Neural progenitor cell (in vitro differentiated cells): ENCODE results near the gene PLA2G4B. TPM values are rescaled to one million over a fixed set of nuclear protein-coding genes. Genes with fewer than 3 reads are reported as not detected.

Experiments
- DNase-seq: peaks from one replicate; pipeline ENCODE4 v3.0.0-alpha.2; 2016; ENCODE audit warnings: low spot score
- H2AFZ ChIP-seq: fragments of 200-600 bp; sonication (generic); replicated peaks from 2 replicates; pipeline ENCODE4 v1.6.1; 2016; ENCODE audit warnings: antibody characterized with exemption
- H3F3A ChIP-seq: fragments of 200-600 bp; sonication (generic); 2 replicates; pipeline ENCODE4 v1.6.1; 2016; ENCODE audit warnings: antibody characterized with exemption, low read depth
- H3K27ac ChIP-seq: fragments of 200-600 bp; sonication (generic); 2 replicates; pipeline ENCODE4 v1.5.1; 2016; ENCODE audit warnings: mild to moderate bottlenecking
- H3K27me3 ChIP-seq: fragments of 200-600 bp; sonication (generic); 2 replicates; pipeline ENCODE4 v1.6.1; 2016; ENCODE audit warnings: mild to moderate bottlenecking, moderate library complexity
- H3K36me3 ChIP-seq: fragments of 200-600 bp; sonication (generic); 2 replicates; pipeline ENCODE4 v1.5.1; 2016
- H3K4me1 ChIP-seq: fragments of 200-600 bp; sonication (generic); 2 replicates; pipeline ENCODE4 v1.6.1; 2016; ENCODE audit warnings: mixed run types
- H3K4me2 ChIP-seq: fragments of 200-600 bp; sonication (generic); 2 replicates; pipeline ENCODE4 v1.6.1; 2016
- H3K4me3 ChIP-seq: fragments of 200-600 bp; sonication (generic); 2 replicates; pipeline ENCODE4 v1.5.1; 2016
- H3K79me2 ChIP-seq: fragments of 200-600 bp; sonication (generic); 2 replicates; pipeline ENCODE4 v1.6.1; 2016; ENCODE audit warnings: low read depth
- H3K9ac ChIP-seq: fragments of 200-600 bp; sonication (generic); 2 replicates; pipeline ENCODE4 v1.6.1; 2016
- H3K9me3 ChIP-seq: fragments of 200-600 bp; sonication (generic); 2 replicates; pipeline ENCODE4 v1.5.1; 2016; ENCODE audit warnings: low read depth
- H4K20me1 ChIP-seq: fragments of 200-600 bp; sonication (generic); 2 replicates; pipeline ENCODE4 v1.6.1; 2016; ENCODE audit warnings: low read depth
- H3K27ac Mint-ChIP-seq: 3 replicates; pipeline ENCODE4 v1.8.0; 2021; ENCODE audit warnings: mixed read lengths
- H3K27me3 Mint-ChIP-seq: 2 replicates; pipeline ENCODE4 v1.8.0; 2022; ENCODE audit warnings: low read depth, mild to moderate bottlenecking, inconsistent platforms, moderate library complexity, mixed read lengths; ENCODE audit not compliant: insufficient read depth
- H3K36me3 Mint-ChIP-seq: 3 replicates; pipeline ENCODE4 v1.8.0; 2021; ENCODE audit warnings: mixed read lengths
- H3K4me1 Mint-ChIP-seq: 3 replicates; pipeline ENCODE4 v1.8.0; 2021; ENCODE audit warnings: mixed read lengths
- H3K4me3 Mint-ChIP-seq: 3 replicates; pipeline ENCODE4 v1.8.0; 2021; ENCODE audit warnings: mild to moderate bottlenecking, moderate library complexity, mixed read lengths
- H3K9me3 Mint-ChIP-seq: 3 replicates; pipeline ENCODE4 v1.8.0; 2020; ENCODE audit warnings: mixed read lengths
- EZH2 ChIP-seq: fragments of 200-600 bp; sonication (generic); IDR thresholded peaks from 2 replicates; pipeline ENCODE4 v1.6.1; 2017; ENCODE audit warnings: antibody characterized with exemption, mild to moderate bottlenecking, moderate library complexity
- EZH2phosphoT487 ChIP-seq: fragments of 200-600 bp; sonication (generic); IDR thresholded peaks from 2 replicates; pipeline ENCODE4 v1.6.1; 2017; ENCODE audit warnings: antibody characterized with exemption
- total RNA-seq: library from RNA; depleted of rRNA; stranded (reverse); fragments of >200 nt; gene quantifications from 2 replicates; pipeline ENCODE4 v1.2.3, GENCODE V29; 2015; ENCODE audit warnings: low replicate concordance
- TF ChIP-seq, protein P1 (sequence below): fragments of 200-600 bp; sonication (generic); IDR thresholded peaks from 2 replicates; pipeline ENCODE4 v1.5.1; 2017; ENCODE audit warnings: antibody characterized with exemption, mild to moderate bottlenecking

The PLA2G4B gene
- total RNA-seq, 1 donor from 2014 or later: 2.0 TPM

DNA sequence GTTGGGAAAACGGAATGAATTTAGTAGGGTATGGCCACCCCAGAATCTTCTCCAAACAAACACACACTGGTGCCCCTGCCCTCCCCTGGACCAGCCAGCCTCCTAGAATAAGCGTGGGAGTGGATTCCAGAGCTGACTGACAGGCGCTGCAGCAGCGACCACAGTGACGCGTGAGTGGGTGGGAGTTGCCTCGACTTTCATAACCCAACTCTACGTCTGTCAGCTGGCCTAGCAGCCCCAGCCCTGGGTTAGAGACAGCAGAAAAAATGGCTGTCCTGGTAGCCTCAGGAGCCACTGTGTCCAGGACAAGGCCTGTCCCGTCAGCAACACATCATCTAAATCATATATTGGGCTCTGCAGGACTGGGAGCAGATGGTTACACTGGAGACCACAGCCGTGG lies 10.0 kb downstream of the PLA2G4B start:
- H3K9me3 Mint-ChIP-seq: no peaks in the 10 kb centered on the region
- TF ChIP-seq, protein P1, sequence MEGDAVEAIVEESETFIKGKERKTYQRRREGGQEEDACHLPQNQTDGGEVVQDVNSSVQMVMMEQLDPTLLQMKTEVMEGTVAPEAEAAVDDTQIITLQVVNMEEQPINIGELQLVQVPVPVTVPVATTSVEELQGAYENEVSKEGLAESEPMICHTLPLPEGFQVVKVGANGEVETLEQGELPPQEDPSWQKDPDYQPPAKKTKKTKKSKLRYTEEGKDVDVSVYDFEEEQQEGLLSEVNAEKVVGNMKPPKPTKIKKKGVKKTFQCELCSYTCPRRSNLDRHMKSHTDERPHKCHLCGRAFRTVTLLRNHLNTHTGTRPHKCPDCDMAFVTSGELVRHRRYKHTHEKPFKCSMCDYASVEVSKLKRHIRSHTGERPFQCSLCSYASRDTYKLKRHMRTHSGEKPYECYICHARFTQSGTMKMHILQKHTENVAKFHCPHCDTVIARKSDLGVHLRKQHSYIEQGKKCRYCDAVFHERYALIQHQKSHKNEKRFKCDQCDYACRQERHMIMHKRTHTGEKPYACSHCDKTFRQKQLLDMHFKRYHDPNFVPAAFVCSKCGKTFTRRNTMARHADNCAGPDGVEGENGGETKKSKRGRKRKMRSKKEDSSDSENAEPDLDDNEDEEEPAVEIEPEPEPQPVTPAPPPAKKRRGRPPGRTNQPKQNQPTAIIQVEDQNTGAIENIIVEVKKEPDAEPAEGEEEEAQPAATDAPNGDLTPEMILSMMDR: no peak
- no peak for TF ChIP-seq EZH2phosphoT487
- TF ChIP-seq EZH2: no peak
- peaks cover under 1% of the 10 kb centered on the region for H3K27me3 Mint-ChIP-seq

DNA sequence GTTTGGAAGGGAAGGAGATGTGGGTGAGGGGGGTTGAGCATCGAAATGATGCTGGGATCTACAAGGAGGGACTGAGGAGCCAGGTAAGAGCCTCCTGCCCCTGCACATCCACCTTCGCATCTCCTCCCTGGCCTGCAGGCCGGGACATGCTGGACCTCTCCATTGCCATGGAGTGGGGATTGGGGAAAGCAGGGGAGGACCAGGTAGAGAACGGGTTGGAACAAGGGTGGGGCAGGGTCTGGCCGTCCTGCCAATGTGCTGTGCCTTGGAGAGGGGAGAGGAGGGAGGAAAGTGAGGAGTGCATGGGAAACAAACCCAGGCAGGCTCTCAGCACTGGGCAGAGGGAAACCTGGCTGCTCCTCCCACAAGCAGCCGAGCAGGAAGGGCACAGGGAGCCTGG lies 10.6 kb downstream of the PLA2G4B start:
- no peaks in the 10 kb centered on the region for H3F3A ChIP-seq
- H3K4me3 ChIP-seq: no peak overlapping the region
- H3K9me3 Mint-ChIP-seq: no peaks in the 10 kb centered on the region
- no peak for DNase-seq
- peaks cover 12% of the 10 kb centered on the region for H3K36me3 Mint-ChIP-seq
- H3K79me2 ChIP-seq: no peaks in the 10 kb centered on the region
- H3K4me1 Mint-ChIP-seq: no peaks in the 10 kb centered on the region
- no peaks in the 10 kb centered on the region for H3K36me3 ChIP-seq
- H3K9ac ChIP-seq: peak overlapping the region; percentile 27
- H3K4me1 ChIP-seq: no peaks in the 10 kb centered on the region
- H2AFZ ChIP-seq: no peak overlapping the region
- no peaks in the 10 kb centered on the region for H4K20me1 ChIP-seq
- no peak overlapping the region for H3K4me3 Mint-ChIP-seq
- no peak for TF ChIP-seq EZH2phosphoT487
- no peak for TF ChIP-seq EZH2
- TF ChIP-seq, protein P1: no peak
- no peak overlapping the region for H3K27ac ChIP-seq
- no peaks in the 10 kb centered on the region for H3K9me3 ChIP-seq
- H3K4me2 ChIP-seq: no peak overlapping the region
- H3K27me3 Mint-ChIP-seq: peaks cover 4% of the 10 kb centered on the region
- no peak overlapping the region for H3K27ac Mint-ChIP-seq
- no peaks in the 10 kb centered on the region for H3K27me3 ChIP-seq

More for the DNA sequence above, 10.0 kb downstream of the PLA2G4B start:
- Histone ChIP-seq H3K27ac (no peak overlapping the region), H3K9me3 (no peaks in the 10 kb centered on the region), H3K4me1 (no peaks in the 10 kb centered on the region), H4K20me1 (no peaks in the 10 kb centered on the region), H3K4me3 (no peak overlapping the region), H3K27me3 (no peaks in the 10 kb centered on the region), H3K79me2 (no peaks in the 10 kb centered on the region), H2AFZ (no peak overlapping the region), H3K36me3 (no peaks in the 10 kb centered on the region), H3K9ac (no peak overlapping the region), H3K4me2 (no peak overlapping the region), H3F3A (no peaks in the 10 kb centered on the region)
- H3K4me1 Mint-ChIP-seq: no peaks in the 10 kb centered on the region
- H3K4me3 Mint-ChIP-seq: no peak overlapping the region
- H3K36me3 Mint-ChIP-seq: peaks cover 12% of the 10 kb centered on the region
- no peak for DNase-seq
- no peak overlapping the region for H3K27ac Mint-ChIP-seq

DNA sequence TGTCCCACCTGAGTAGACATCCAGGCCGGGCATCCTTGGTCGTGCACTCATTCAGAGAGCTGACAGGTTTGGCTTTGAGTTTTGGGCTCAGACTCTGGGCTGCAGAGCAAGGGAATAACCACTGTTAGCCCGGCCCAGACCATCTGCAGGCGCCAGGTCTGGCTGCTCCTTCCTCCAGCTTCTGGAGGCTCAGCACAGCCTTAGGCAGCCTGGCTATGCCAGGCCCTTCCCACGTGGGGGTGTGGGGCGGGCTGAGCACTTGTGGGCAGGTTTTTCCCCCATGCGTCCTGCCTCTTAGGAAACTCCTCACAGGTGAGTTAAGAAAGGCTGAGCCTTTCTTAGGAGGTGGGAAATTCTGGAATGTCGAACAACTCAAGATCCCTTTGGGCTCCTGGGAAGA lies 11.2 kb downstream of the PLA2G4B start:
- Histone ChIP-seq H3K9me3 (no peaks in the 10 kb centered on the region), H3K27me3 (no peaks in the 10 kb centered on the region), H3K36me3 (no peaks in the 10 kb centered on the region), H3K9ac (no peak overlapping the region), H3F3A (no peaks in the 10 kb centered on the region), H3K27ac (no peak overlapping the region), H3K4me2 (no peak overlapping the region), H2AFZ (no peak overlapping the region), H3K79me2 (no peaks in the 10 kb centered on the region), H4K20me1 (no peaks in the 10 kb centered on the region), H3K4me1 (no peaks in the 10 kb centered on the region), H3K4me3 (no peak overlapping the region)
- no peak for DNase-seq
- Mint-ChIP-seq H3K36me3 (peaks cover 12% of the 10 kb centered on the region), H3K27ac (no peak overlapping the region), H3K27me3 (peaks cover 4% of the 10 kb centered on the region), H3K9me3 (no peaks in the 10 kb centered on the region), H3K4me3 (no peak overlapping the region), H3K4me1 (peaks cover 2% of the 10 kb centered on the region)
- TF ChIP-seq EZH2phosphoT487: no peak
- TF ChIP-seq EZH2: no peak
- TF ChIP-seq, protein P1: no peak
